Measurements from ENCODE around the gene ANTXR2.
"Not testable (repeated sequence)": the region's sequence is repeated elsewhere in the genome, so short reads cannot be mapped to it uniquely, and the experiment has no call there.

The ANTXR2 gene

GRCh38 chr4:79918292-79918691 is 154.7 kb downstream of the ANTXR2 start:
- DNase-seq (ENCODE audit: low read depth): no peak

DNA sequence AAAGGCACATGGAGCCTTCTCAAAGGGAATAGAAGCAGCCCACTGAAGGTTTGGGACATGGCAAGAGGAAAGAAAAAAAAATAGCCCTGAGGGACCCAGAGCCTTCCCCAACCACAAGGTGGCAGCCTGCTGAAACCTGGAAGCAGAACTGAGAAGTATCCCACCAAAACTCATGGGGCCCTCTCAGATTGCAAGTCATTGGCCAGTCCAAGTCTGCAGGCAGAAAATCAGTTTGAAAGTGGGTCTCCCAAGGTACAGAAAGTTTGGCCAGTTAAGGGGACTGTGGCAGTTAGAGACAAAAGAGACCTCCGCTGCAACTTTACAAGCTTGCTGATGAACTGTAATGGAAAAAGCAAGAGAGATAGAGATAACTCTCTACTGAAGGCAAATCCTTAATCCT is 155.8 kb downstream of the ANTXR2 start:
- DNase-seq (ENCODE audit: low read depth): peak; percentile 26

DNA sequence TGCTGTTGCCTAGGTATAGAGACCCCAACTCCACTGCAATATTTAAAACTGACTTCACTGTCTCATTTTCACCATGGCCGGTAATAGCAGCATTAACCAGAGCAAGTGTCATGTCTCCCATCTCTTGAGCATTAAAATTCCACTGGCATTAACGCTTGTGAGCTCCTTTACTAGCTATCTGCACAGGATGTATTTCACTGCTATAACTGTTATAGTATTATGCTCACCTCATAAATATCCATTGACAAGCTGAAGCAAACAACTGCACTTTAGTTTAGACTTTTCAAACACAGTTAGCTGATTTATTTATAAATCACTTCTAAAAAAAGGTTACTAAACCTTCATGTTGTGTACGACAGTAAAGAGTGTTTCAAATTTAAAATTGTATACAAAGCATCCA is 157.8 kb downstream of the ANTXR2 start:
- no peak for DNase-seq (ENCODE audit: low read depth)

GRCh38 chr4:79913581-79913980 is 159.4 kb downstream of the ANTXR2 start:
- no peak for DNase-seq (ENCODE audit: low read depth)

GRCh38 chr4:79907001-79907400 is 166.0 kb downstream of the ANTXR2 start:
- no peak for DNase-seq (ENCODE audit: low read depth)

- DNase-seq (ENCODE audit: low read depth): no peak
These were observed 166.7 kb downstream of the ANTXR2 start for GRCh38 chr4:79906303-79906702.

DNA sequence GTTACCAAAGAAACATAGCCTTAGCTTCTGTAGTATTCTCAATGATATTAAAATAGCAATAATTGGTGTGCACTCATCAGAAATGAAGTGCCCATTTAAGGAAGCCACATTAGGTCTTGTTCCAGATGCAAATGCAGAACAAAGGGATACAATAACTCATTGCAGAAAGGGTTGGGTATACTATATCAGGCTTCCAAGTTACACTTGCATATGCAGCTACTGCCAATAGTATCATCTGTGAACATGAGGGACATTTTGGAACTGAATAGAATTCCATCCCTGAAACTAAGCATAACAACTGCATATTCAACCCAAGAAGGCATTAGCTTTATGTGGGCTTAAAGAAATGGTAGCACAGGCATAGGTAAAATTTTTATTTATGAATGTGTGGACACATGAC is 167.8 kb downstream of the ANTXR2 start:
- DNase-seq (ENCODE audit: low read depth): no peak

DNA sequence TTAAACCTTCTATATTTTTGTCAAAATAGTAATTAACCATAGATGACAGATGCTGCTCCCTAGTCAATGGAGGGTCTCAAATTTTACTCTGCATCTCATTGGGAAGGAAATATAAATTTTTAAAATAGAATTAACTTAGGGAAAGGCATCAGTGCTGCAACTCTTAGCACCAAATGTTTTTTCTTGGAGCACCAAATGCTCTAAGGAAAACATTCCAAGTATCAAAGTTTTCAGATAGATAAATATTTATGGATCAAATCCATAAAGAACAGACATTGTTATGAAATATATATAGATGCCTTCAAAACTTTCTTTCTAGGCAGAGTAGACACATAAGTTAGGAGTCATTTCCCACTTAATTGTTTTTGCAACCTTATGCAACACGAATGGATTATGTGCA is 168.7 kb downstream of the ANTXR2 start:
- DNase-seq (ENCODE audit: low read depth): no peak

GRCh38 chr4:79900182-79900581 is 172.8 kb downstream of the ANTXR2 start:
- no peak for DNase-seq (ENCODE audit: low read depth)

DNA sequence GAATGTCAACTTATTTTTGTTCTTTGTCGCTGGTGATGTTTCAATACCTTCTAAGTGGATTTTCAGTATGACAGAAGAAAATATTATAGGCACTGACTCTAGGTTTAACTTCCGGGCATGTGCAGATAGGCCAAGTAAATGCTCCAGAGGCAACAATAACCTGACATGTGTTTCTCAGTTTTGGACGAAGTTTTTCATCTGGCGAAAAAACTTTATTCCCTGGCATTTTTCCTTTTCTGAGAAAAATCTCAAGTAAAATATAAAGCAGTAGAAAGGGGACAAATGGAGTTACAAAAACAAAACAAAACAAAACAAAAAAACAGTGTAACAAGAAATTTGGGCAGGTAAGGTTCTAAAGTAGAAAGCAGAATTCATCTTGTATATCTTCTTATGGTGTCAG is 173.5 kb downstream of the ANTXR2 start:
- DNase-seq (ENCODE audit: low read depth): no peak

DNA sequence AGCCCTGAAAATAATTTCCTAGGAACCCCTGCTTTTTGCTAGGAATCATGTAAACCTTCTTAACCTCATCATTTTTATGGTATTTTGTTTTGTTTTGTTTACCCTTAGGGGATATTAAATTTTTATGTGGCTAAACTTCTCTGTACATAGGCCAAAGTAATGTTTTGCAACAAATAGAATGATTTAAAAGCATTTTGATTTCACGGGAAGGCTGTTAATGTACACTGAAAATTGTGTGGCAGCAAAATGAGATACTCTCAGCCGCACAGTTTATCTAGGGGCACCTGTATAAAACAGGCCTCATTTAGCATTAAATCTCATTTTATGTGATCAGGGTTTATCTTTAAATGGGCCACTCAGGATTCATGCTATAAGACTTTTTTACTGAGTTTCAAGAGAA is 175.0 kb downstream of the ANTXR2 start:
- DNase-seq (ENCODE audit: low read depth): no peak

DNA sequence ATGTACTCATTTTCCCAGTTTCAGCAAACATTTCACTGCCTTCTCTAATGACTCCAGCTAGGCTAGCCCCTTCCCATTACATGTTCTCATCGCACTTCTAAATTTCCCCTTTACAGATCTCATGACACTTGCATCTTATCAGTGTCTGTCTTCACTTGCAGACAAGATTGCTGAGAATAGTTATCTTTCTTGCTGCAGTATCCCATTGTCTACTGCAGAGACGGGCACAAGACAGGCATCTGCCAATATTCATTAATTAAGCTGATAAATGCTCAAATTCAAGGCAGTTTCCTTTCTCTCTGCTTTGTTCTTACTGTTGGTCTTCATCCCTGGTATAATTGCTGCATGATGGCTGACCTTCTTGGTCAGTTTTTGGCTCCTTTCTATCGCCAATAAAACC is 175.9 kb downstream of the ANTXR2 start:
- no peak for DNase-seq (ENCODE audit: low read depth)

DNA sequence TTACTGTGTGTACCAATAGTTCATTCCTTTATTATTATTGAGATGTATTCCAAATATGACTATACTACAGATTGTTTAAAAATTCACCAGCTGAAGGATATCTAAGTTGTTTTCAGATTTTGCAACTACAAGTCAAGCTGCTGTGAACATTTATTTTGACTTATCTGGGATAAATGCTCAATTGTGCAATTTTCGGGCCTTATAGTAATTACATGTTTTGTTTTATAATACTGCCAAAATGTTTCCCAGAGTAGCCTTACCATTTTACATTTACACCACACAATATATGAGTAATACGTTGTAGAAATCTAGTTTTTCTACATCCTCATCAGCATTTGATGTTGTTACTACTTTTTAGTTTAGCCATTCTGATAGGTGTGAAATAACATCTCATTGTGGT is 179.6 kb downstream of the ANTXR2 start:
- DNase-seq (ENCODE audit: low read depth): no peak

- not testable (repeated sequence) for DNase-seq (ENCODE audit: low read depth)
These were observed 184.0 kb downstream of the ANTXR2 start for GRCh38 chr4:79889026-79889425.

DNA sequence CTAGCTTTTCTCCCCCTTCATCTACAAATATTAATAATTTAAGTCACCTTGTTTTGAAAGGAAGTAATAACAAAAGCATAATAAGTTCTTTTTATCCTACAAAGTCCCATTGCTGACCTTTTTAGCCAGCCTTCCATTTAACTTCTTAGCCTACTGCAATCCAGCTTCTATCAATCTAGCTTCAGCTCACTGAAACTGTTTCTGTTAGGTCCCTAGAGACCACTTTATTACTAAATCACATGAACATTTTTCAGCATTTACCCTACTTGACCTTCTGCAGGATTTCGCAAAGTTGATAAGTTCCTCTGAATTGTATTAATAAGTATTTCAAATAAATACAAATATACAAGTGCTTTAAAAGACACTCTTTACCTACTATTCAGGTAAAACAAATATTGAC is 186.5 kb downstream of the ANTXR2 start:
- no peak for DNase-seq (ENCODE audit: low read depth)

DNA sequence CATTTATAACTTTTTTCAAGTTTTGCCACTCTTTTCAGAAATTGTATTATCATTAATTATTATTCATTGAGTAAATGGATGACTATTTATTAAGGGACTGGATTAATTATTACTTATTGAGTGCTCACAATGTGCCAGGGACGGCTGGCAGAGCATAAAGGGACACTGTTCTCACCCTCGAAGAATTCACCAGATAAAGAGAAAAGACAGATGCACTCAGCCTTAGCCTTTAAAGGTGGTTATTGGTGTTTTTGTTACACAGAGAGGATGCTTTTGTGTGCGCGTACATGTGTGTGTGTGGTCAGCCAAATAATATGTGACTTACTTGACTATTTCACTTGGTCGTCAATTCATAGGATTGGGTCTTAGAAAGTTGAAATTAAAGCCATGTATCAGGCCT is 187.0 kb downstream of the ANTXR2 start:
- DNase-seq (ENCODE audit: low read depth): no peak

DNA sequence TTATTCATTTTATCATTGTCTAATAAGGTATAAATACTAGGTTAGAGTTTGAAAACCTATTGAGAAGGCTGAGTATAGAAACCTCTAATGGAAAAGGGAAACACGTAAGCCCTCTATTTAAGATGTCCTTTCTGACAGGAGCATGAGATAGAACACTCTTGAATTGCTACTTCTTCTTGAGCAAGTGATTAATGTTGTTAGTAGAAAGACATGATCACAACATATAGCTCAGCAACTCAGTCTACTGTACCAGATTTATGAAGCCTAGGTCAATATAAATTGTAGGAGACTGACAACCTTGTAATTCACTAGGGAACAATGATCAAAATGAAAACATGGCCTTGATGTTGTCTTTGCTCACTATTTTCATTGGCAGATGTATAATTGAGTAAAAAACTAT is 189.7 kb downstream of the ANTXR2 start:
- DNase-seq (ENCODE audit: low read depth): no peak

DNA sequence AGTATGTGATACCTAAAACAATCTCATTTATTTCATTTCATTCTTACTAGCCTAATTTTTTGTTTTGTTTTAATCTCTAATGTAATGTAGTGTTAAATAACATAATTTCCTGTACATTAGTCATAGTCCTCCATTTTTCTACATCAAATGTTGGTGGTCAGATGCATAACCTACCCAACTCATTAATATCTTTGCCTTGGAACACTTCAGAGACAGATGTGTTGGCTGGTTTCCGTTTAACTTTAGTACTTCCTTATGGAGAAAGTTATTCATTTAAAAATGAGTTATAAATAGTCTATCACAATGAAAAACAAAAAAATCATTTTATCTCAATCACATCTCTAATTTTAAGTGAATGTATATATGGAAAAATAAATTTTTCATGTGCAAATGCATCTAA is 190.2 kb downstream of the ANTXR2 start:
- DNase-seq (ENCODE audit: low read depth): no peak

- no peak for DNase-seq (ENCODE audit: low read depth)
These were observed 191.6 kb downstream of the ANTXR2 start for GRCh38 chr4:79881407-79881806.

DNA sequence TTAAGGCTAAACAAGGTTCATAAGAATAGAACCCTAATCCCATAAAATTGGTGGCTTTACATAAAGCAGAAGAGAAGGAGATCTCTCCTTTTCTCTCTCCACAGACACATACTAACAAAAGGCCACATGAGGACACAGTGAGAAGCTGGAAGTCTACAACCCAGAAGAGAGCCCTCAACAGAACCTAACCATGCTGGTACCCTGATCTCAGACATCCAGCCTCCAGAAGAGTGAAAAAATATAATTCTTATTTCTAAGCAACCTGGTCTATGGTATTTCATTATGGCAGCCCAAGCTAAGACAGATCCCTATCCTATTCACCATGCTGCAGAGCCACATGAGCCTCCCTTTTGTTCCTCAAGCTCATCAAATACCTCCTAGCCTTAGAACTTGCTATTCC is 195.5 kb downstream of the ANTXR2 start:
- DNase-seq (ENCODE audit: low read depth): no peak

DNA sequence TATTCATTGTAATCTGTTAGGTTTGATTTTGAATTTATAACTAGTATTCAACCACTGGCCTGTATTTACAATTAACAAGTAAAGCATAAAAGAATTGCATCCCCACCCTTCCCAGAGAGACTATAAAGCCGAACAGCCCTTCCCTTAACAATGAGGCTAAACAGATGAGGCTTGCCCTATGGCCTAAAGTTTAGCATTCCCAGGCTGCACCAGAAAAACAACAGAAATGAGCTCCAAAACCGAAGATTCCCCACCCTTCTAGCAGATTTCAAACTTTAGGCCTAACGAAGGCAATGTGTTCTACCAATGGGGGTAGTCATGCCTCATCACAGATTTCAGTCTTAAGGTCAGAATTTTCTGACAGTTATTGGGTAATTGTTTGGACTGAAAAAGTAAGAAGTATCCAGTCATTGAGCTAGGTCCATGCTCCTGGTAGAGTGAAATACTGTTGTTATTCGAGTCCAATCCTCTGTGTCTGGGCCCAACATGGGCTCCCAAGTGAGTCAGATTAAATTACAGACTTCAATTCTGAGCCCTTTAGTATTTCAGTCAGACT is 197.6 kb downstream of the ANTXR2 start:
- no peak for DNase-seq (ENCODE audit: low read depth)

- DNase-seq (ENCODE audit: low read depth): no peak
These were observed 198.8 kb downstream of the ANTXR2 start for GRCh38 chr4:79874197-79874596.

DNA sequence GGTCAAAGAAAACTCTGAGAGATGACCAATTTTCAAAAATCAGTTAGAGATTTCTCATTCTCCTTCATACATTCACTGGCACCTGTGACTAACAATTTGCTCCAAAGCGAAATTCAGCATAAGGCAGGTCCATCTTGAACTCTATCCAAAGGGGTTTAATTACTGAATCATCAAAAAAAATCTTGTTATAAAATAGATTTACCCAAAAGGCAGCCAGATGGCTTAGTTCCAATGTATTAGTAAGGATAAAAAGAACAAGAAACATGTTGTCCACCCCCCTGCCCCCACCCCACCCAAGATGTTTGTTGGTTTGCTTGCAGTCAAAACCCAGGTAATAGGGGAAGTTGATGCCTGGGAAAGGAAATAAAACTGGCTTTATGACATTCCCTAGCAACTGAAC is 200.3 kb downstream of the ANTXR2 start:
- no peak for DNase-seq (ENCODE audit: low read depth)

DNA sequence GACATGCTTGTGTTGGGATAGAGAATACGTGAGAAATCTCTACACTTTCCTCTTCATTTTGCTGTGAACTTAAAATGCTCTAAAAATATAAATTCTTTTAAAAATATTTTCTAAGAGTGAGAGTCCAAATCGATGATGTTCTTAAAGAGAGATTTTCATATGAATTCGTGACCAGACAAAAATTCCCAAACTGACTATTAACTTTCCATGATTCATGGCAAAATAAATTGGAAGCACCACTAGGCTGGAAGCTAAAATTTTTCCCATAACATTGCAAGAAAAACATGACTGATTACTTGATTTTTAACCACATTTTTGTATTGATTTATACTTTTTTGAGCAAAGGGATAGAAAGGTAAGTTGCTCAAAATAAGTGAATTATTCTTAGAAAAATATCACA is 201.1 kb downstream of the ANTXR2 start:
- no peak for DNase-seq (ENCODE audit: low read depth)
